SK-N-SH (cell line): Measurements from ENCODE around the gene ARID1B. TPM values are rescaled to one million over a fixed set of nuclear protein-coding genes. Genes with fewer than 3 reads are reported as not detected.
A peak's percentile ranks its signal among the peaks of the same experiment; 100 is the strongest.

Experiments used
- CTCF ChIA-PET: fragments of 300-600, 350-600 bp; formaldehyde crosslinking; extraction: SDS; loops from one replicate; lab custom pipeline; 2021; lab: Yijun Ruan, JAX
- POLR2A ChIA-PET: fragments of 350-600 bp; sonication (Branson Sonifier 250); formaldehyde crosslinking; extraction: SDS; loops from one replicate; lab custom pipeline; 2020; ENCODE audit warnings: antibody characterized with exemption, inconsistent platforms; lab: Yijun Ruan, JAX
- DNase-seq: peaks from one replicate; pipeline ENCODE4 v3.0.0; 2012
- H2AFZ ChIP-seq: fragments of 200-600 bp; sonication (generic); 2 replicates; pipeline ENCODE4 v1.8.1; 2016; ENCODE audit warnings: antibody characterized with exemption, mild to moderate bottlenecking, low read depth
- H3F3A ChIP-seq: fragments of 200-600 bp; sonication (generic); replicated peaks from 2 replicates; pipeline ENCODE3; 2016; ENCODE audit warnings: antibody characterized with exemption, mild to moderate bottlenecking; ENCODE audit not compliant: insufficient read depth
- H3K27ac ChIP-seq, 2 experiments: fragments of 200-500 bp in 1 of 2; fragments of 200-600 bp in 1 of 2; sonication (Bioruptor generic) in 1 of 2; sonication (generic), shearing (Covaris generic) in 1 of 2; 2 replicates each; pipeline versions ENCODE4 v1.5.1 to v1.6.1; 2014 to 2016; ENCODE audit warnings: low read depth in 2 of 2, inconsistent platforms in 1 of 2, low read length in 1 of 2, mild to moderate bottlenecking in 1 of 2, mixed read lengths in 1 of 2
- H3K27me3 ChIP-seq: fragments of 200-600 bp; sonication (generic), shearing (Covaris generic); 2 replicates; pipeline ENCODE4 v1.6.1; 2016; ENCODE audit warnings: mixed run types; ENCODE audit not compliant: insufficient read depth
- H3K36me3 ChIP-seq, 2 experiments: fragments of 200-500 bp in 1 of 2; fragments of 200-600 bp in 1 of 2; sonication (Bioruptor generic) in 1 of 2; sonication (generic) in 1 of 2; replicated peaks in 1 of 2; 2 replicates each; pipeline versions ENCODE3 to v1.5.1; 2014 to 2016; ENCODE audit warnings: low read length in 1 of 2, mild to moderate bottlenecking in 1 of 2; ENCODE audit not compliant: insufficient read depth in 2 of 2, control insufficient read depth in 1 of 2
- H3K4me1 ChIP-seq, 2 experiments: fragments of 200-500 bp in 1 of 2; fragments of 200-600 bp in 1 of 2; sonication (Bioruptor generic) in 1 of 2; sonication (generic), shearing (Covaris generic) in 1 of 2; 2 replicates each; pipeline versions ENCODE4 v1.5.1 to v1.6.1; 2014 to 2016; ENCODE audit warnings: low read depth in 1 of 2, low read length in 1 of 2, mixed run types in 1 of 2; ENCODE audit not compliant: insufficient read depth in 2 of 2, control insufficient read depth in 1 of 2
- H3K4me2 ChIP-seq: fragments of 200-600 bp; sonication (generic), shearing (Covaris generic); 2 replicates; pipeline ENCODE4 v1.6.1; 2017; ENCODE audit warnings: mixed run types
- H3K4me3 ChIP-seq, 2 experiments: fragments of 200-500 bp in 1 of 2; fragments of 200-600 bp in 1 of 2; sonication (Bioruptor generic) in 1 of 2; sonication (generic), shearing (Covaris generic) in 1 of 2; 2 replicates each; pipeline versions ENCODE4 v1.5.1 to v1.8.1; 2014 to 2016; ENCODE audit warnings: low read depth in 2 of 2, inconsistent platforms in 1 of 2, low read length in 1 of 2, mild to moderate bottlenecking in 1 of 2, mixed read lengths in 1 of 2, moderate library complexity in 1 of 2
- H3K79me2 ChIP-seq: fragments of 200-600 bp; sonication (generic); 2 replicates; pipeline ENCODE4 v1.8.1; 2017; ENCODE audit warnings: mild to moderate bottlenecking; ENCODE audit not compliant: insufficient read depth
- H3K9ac ChIP-seq: fragments of 200-600 bp; sonication (generic); 2 replicates; pipeline ENCODE4 v1.6.1; 2017; ENCODE audit warnings: mixed run types
- H3K9me2 ChIP-seq: fragments of 200-600 bp; sonication (generic); 2 replicates; pipeline ENCODE4 v1.6.1; 2017; ENCODE audit warnings: mixed run types
- H3K9me3 ChIP-seq: fragments of 200-600 bp; sonication (generic); 2 replicates; pipeline ENCODE4 v1.6.1; 2017; ENCODE audit warnings: mixed run types, mild to moderate bottlenecking, moderate library complexity
- H4K20me1 ChIP-seq: fragments of 200-600 bp; sonication (generic); 2 replicates; pipeline ENCODE4 v1.6.1; 2017; ENCODE audit warnings: mild to moderate bottlenecking, mixed run types; ENCODE audit not compliant: insufficient read depth
- CTCF ChIP-seq: fragments of 200-600 bp; sonication (generic); IDR thresholded peaks from 2 replicates; pipeline ENCODE4 v1.6.1; 2017; ENCODE audit warnings: antibody characterized with exemption, mild to moderate bottlenecking, moderate library complexity
- ELF1 ChIP-seq: IDR thresholded peaks from 2 replicates; pipeline ENCODE4 v1.4.0; 2012
- EP300 ChIP-seq, 2 experiments: IDR thresholded peaks; 2 replicates each; pipeline versions ENCODE4 v1.4.0 to v1.6.1; 2012; ENCODE audit warnings: borderline replicate concordance in 1 of 2, low read depth in 1 of 2, low read length in 1 of 2
- EZH2phosphoT487 ChIP-seq: fragments of 200-600 bp; sonication (generic); IDR thresholded peaks from 2 replicates; pipeline ENCODE4 v1.6.1; 2017; ENCODE audit warnings: low read depth, mixed run types, mild to moderate bottlenecking, antibody characterized with exemption, moderate library complexity, borderline replicate concordance
- GABPA ChIP-seq: IDR thresholded peaks from 2 replicates; pipeline ENCODE4 v1.4.0; 2012; ENCODE audit warnings: low read depth, mild to moderate bottlenecking
- GATA2 ChIP-seq: sonication (generic); formaldehyde crosslinking; IDR thresholded peaks from 2 replicates; pipeline ENCODE4 v1.5.0; 2020; ENCODE audit warnings: mild to moderate bottlenecking, missing genetic modification reagents
- IRF3 ChIP-seq: fragments of 150-350 bp; IDR thresholded peaks from 2 replicates; pipeline ENCODE4 v1.6.1; 2016; ENCODE audit warnings: mild to moderate bottlenecking, low read depth, low read length
- JUND ChIP-seq: IDR thresholded peaks from 2 replicates; pipeline ENCODE4 v1.4.0; 2012
- MAX ChIP-seq: IDR thresholded peaks from 2 replicates; pipeline ENCODE4 v1.4.0; 2012; ENCODE audit warnings: low read depth
- MEF2A ChIP-seq: IDR thresholded peaks from 2 replicates; pipeline ENCODE4 v1.4.0; 2012; ENCODE audit warnings: low read depth, borderline replicate concordance
- MXI1 ChIP-seq: IDR thresholded peaks from 2 replicates; pipeline ENCODE4 v1.6.1; 2012; ENCODE audit warnings: mild to moderate bottlenecking, low read depth, low read length, improper control_type of control experiment
- NFIC ChIP-seq: IDR thresholded peaks from 2 replicates; pipeline ENCODE4 v1.4.0; 2012; ENCODE audit warnings: borderline replicate concordance
- NRF1 ChIP-seq: IDR thresholded peaks from 2 replicates; pipeline ENCODE4 v1.6.1; 2012; ENCODE audit warnings: low read depth, mild to moderate bottlenecking, low read length
- PBX3 ChIP-seq: IDR thresholded peaks from 2 replicates; pipeline ENCODE4; 2012
- POLR2AphosphoS5 ChIP-seq: IDR thresholded peaks from 2 replicates; pipeline ENCODE4 v1.6.1; 2012; ENCODE audit warnings: low read depth, low read length
- TAF1 ChIP-seq: IDR thresholded peaks from 2 replicates; pipeline ENCODE4 v1.6.1; 2012; ENCODE audit warnings: low read depth, mild to moderate bottlenecking, low read length, moderate library complexity, borderline replicate concordance
- TEAD4 ChIP-seq: IDR thresholded peaks from 2 replicates; pipeline ENCODE4 v1.4.0; 2012; ENCODE audit warnings: mild to moderate bottlenecking, borderline replicate concordance; ENCODE audit not compliant: insufficient read depth
- USF2 ChIP-seq: fragments of 150-350 bp; IDR thresholded peaks from 2 replicates; pipeline ENCODE4 v1.6.1; 2017; ENCODE audit warnings: antibody characterized with exemption, low read length, low read depth, borderline replicate concordance
- YY1 ChIP-seq: IDR thresholded peaks from 2 replicates; pipeline ENCODE4 v1.4.0; 2012; ENCODE audit warnings: low read depth, mild to moderate bottlenecking
- ZBTB33 ChIP-seq: IDR thresholded peaks from 2 replicates; pipeline ENCODE4 v1.4.0; 2012; ENCODE audit warnings: low read depth, borderline replicate concordance
- WGBS: methylation state at CpG from one replicate; pipeline ENCODE4 v1.1.6; 2017; ENCODE audit warnings: low lambda C conversion rate; 5-methylcytosine and 5-hydroxymethylcytosine counted together
- polyA plus RNA-seq, 3 experiments: library from polyadenylated mRNA; depleted of rRNA; stranded (reverse); fragments of >200 nt; gene quantifications; 2 replicates each; pipeline ENCODE4 v1.2.3, GENCODE V29; 2012

Gene ARID1B
- polyA plus RNA-seq, 1 of the 3 experiments (the other 2 are of a cell fraction) = 13.6 TPM

- Histone ChIP-seq H3K79me2 (peaks cover 10% of the 10 kb centered on the region), H3K36me3 (peaks cover 6 to 19% of the 10 kb centered on the region in 2 experiments), H4K20me1 (no peaks in the 10 kb centered on the region), H3K9me3 (no peaks in the 10 kb centered on the region), H2AFZ (no peak overlapping the region), H3K9me2 (no peaks in the 10 kb centered on the region), H3K4me1 (peaks cover 17 to 28% of the 10 kb centered on the region in 2 experiments; a peak in 3 of 4 replicates), H3K27ac (peak overlapping the region in 1 of 2 experiments; percentile 14; a peak in 1 of 4 replicates), H3K27me3 (no peaks in the 10 kb centered on the region), H3F3A (no peaks in the 10 kb centered on the region), H3K9ac (no peak overlapping the region), H3K4me3 (no peak overlapping the region), H3K4me2 (no peak overlapping the region)
- WGBS = 71% methylated on average over 2 of the region's 2 CpGs
- POLR2A ChIA-PET = no interaction called here
- DNase-seq = no peak
- TF ChIP-seq JUND (no peak), EP300 (IDR thresholded peaks at IDR 0.05; ENCODE audit: borderline replicate concordance in 1 of 2, low read depth in 1 of 2, low read length in 1 of 2) (no peak), USF2 (no peak), NFIC (no peak), MAX (no peak), MXI1 (no peak), MEF2A (no peak), PBX3 (no peak), NRF1 (no peak), EZH2phosphoT487 (no peak), ELF1 (no peak), TAF1 (no peak), ZBTB33 (no peak)
- CTCF ChIA-PET = interaction anchor here (0.7 to 1.6 kb wide), 2 partner anchors 17 to 93 kb away, joined by 3 to 5 read pairs; no protein-coding TSS in a partner anchor
Observed at GRCh38 chr6:157091243-157091642, 314.1 kb downstream of the ARID1B start.

GRCh38 chr6:157091856-157092460 is 314.8 kb downstream of the ARID1B start:
- no peak for TF ChIP-seq CTCF
- TF ChIP-seq IRF3 = no peak
- TF ChIP-seq TEAD4 = no peak
- no peak for TF ChIP-seq YY1
- TF ChIP-seq GATA2 (CRISPR knock-in tag) = no peak
- TF ChIP-seq MXI1 = no peak
- TF ChIP-seq POLR2AphosphoS5 = no peak
- no peak for TF ChIP-seq TAF1
- no peak for TF ChIP-seq ELF1
- TF ChIP-seq NRF1 = no peak
- no peak for TF ChIP-seq GABPA
- TF ChIP-seq, all 33 proteins: peak for 0
- Histone ChIP-seq H3F3A (no peaks in the 10 kb centered on the region), H4K20me1 (no peaks in the 10 kb centered on the region), H3K9ac (no peak overlapping the region), H3K4me1 (peaks cover 17 to 28% of the 10 kb centered on the region in 2 experiments; a peak in 3 of 4 replicates), H3K36me3 (peaks cover 5 to 12% of the 10 kb centered on the region in 2 experiments), H3K9me3 (no peaks in the 10 kb centered on the region), H3K79me2 (peaks cover 10% of the 10 kb centered on the region), H2AFZ (no peak overlapping the region), H3K27me3 (no peaks in the 10 kb centered on the region), H3K9me2 (no peaks in the 10 kb centered on the region), H3K27ac (no peak overlapping the region), H3K4me2 (no peak overlapping the region), H3K4me3 (no peak overlapping the region)
- CTCF ChIA-PET = interaction anchor here (0.7 kb wide), 1 partner anchor 92 kb away, joined by 3 read pairs; no protein-coding TSS in a partner anchor
- over 99% methylated on average over 6 of the region's 6 CpGs for WGBS
- no peak for DNase-seq
- POLR2A ChIA-PET = no interaction called here
